Endothelial cell of umbilical vein (primary cell): ENCODE results near the gene SNCAIP.

Source experiments
- POLR2A ChIP-seq: IDR thresholded peaks from 2 replicates; pipeline ENCODE4 v1.6.1; 2012; ENCODE audit warnings: low read depth, mild to moderate bottlenecking, control low read depth, low read length
- TF ChIP-seq, protein P1 (sequence below), 2 donors: IDR thresholded peaks; 1 replicate in 1 of 2; 2 replicates in 1 of 2; pipeline ENCODE4 v1.5.1; 2011; ENCODE audit warnings: low read length in 2 of 2, mild to moderate bottlenecking in 2 of 2, moderate library complexity in 2 of 2, control low read depth in 1 of 2, inconsistent platforms in 1 of 2, low read depth in 1 of 2; ENCODE audit not compliant: insufficient read depth in 1 of 2; ENCODE audit errors: extremely low read depth in 1 of 2

DNA sequence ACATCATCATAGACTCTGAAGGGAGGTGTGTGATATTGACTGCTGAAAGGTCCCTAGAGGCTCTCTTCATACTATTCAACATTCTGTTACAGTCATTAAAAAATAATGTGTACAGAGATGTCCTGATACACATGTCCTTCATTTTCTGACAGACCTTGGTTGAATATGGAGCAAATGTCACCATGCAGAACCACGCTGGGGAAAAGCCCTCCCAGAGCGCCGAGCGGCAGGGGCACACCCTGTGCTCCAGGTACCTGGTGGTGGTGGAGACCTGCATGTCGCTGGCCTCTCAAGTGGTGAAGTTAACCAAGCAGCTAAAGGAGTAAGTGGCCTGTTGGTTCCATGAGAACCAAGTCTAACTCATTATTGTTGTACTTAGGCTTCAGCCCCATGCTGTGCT is 132.4 kb downstream of the SNCAIP start:
- TF ChIP-seq, protein P1, sequence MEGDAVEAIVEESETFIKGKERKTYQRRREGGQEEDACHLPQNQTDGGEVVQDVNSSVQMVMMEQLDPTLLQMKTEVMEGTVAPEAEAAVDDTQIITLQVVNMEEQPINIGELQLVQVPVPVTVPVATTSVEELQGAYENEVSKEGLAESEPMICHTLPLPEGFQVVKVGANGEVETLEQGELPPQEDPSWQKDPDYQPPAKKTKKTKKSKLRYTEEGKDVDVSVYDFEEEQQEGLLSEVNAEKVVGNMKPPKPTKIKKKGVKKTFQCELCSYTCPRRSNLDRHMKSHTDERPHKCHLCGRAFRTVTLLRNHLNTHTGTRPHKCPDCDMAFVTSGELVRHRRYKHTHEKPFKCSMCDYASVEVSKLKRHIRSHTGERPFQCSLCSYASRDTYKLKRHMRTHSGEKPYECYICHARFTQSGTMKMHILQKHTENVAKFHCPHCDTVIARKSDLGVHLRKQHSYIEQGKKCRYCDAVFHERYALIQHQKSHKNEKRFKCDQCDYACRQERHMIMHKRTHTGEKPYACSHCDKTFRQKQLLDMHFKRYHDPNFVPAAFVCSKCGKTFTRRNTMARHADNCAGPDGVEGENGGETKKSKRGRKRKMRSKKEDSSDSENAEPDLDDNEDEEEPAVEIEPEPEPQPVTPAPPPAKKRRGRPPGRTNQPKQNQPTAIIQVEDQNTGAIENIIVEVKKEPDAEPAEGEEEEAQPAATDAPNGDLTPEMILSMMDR (IDR thresholded peaks at IDR 0.05; ENCODE audit: extremely low read depth in 1 of 2, insufficient read depth in 1 of 2, low read depth in 1 of 2, low read length in 2 of 2) = no peak
- no peak for TF ChIP-seq POLR2A
